PC-9 (cell line): Measurements from ENCODE around the gene TMEM242. TPM values are rescaled to one million over a fixed set of nuclear protein-coding genes. Genes with fewer than 3 reads are reported as not detected.

Experiments
- BruUV-seq: library from RNA; stranded (reverse); fragments of 400-500 nt; replicated peaks from 2 replicates; lab custom pipeline; 2021; lab: Mats Ljungman, UMichigan
- CTCF ChIA-PET: fragments of 300-600 bp; sonication (Branson Sonifier 250); formaldehyde crosslinking; loops from one replicate; lab custom pipeline; 2022; ENCODE audit warnings: antibody characterized with exemption; lab: Charles Lee
- POLR2A ChIA-PET: fragments of 300-600 bp; sonication (Branson Sonifier 250); formaldehyde crosslinking; loops from one replicate; lab custom pipeline; 2022; ENCODE audit warnings: antibody characterized with exemption; ENCODE audit not compliant: unreplicated experiment; lab: Charles Lee
- DNase-seq, 2 experiments: peaks; one replicate each; pipeline versions ENCODE4 v3.0.0 to v3.0.0-alpha.2; 2015 to 2022; ENCODE audit warnings: mixed read lengths in 1 of 2
- H2AFZ ChIP-seq: fragments of 200-600 bp; sonication (generic); 2 replicates; pipeline ENCODE4 v1.8.1; 2017; ENCODE audit warnings: antibody characterized with exemption
- H3F3A ChIP-seq: fragments of 200-600 bp; sonication (generic); 2 replicates; pipeline ENCODE4 v1.8.1; 2017; ENCODE audit warnings: antibody characterized with exemption, mild to moderate bottlenecking, low read depth; ENCODE audit not compliant: insufficient read depth
- H3K27ac ChIP-seq: fragments of 200-600 bp; sonication (generic); 2 replicates; pipeline ENCODE4 v1.6.1; 2016; ENCODE audit warnings: mixed run types
- H3K27me3 ChIP-seq: fragments of 200-600 bp; sonication (generic); 2 replicates; pipeline ENCODE4 v1.6.1; 2016; ENCODE audit warnings: low read depth, mixed run types; ENCODE audit not compliant: insufficient read depth
- H3K36me3 ChIP-seq: fragments of 200-600 bp; sonication (generic); 2 replicates; pipeline ENCODE4 v1.6.1; 2016; ENCODE audit warnings: low read depth, mixed run types
- H3K4me1 ChIP-seq: fragments of 200-600 bp; sonication (generic); replicated peaks from 2 replicates; pipeline ENCODE4 v1.6.1; 2016; ENCODE audit warnings: mixed run types; ENCODE audit not compliant: insufficient read depth
- H3K4me2 ChIP-seq: fragments of 200-600 bp; sonication (generic); 2 replicates; pipeline ENCODE4 v1.6.1; 2017; ENCODE audit warnings: mixed run types
- H3K4me3 ChIP-seq: fragments of 200-600 bp; sonication (generic); 2 replicates; pipeline ENCODE4 v1.6.1; 2016; ENCODE audit warnings: mixed run types
- H3K79me2 ChIP-seq: fragments of 200-600 bp; sonication (generic); 2 replicates; pipeline ENCODE4 v1.6.1; 2017; ENCODE audit warnings: low read depth, mixed run types
- H3K9me2 ChIP-seq: fragments of 200-600 bp; sonication (generic); 2 replicates; pipeline ENCODE4 v1.8.1; 2017; ENCODE audit warnings: mild to moderate bottlenecking; ENCODE audit not compliant: insufficient read depth
- H3K9me3 ChIP-seq: fragments of 200-600 bp; sonication (generic); 2 replicates; pipeline ENCODE4 v1.8.1; 2016; ENCODE audit warnings: low read depth; ENCODE audit not compliant: insufficient read depth
- H4K20me1 ChIP-seq: fragments of 200-600 bp; sonication (generic); 2 replicates; pipeline ENCODE4 v1.8.1; 2017; ENCODE audit not compliant: insufficient read depth
- CTCF ChIP-seq: fragments of 200-600 bp; sonication (generic); conservative IDR thresholded peaks from 2 replicates; pipeline ENCODE4 v1.6.1; 2017; ENCODE audit warnings: mixed run types, antibody characterized with exemption, mild to moderate bottlenecking, moderate library complexity
- EZH2 ChIP-seq: fragments of 200-600 bp; sonication (generic); IDR thresholded peaks from 2 replicates; pipeline ENCODE4 v1.8.0; 2017; ENCODE audit warnings: antibody characterized with exemption, low read depth
- intact Hi-C: fragments of 100-400 bp; cut with micrococcal nuclease; formaldehyde crosslinking; loops from one replicate; pipeline ENCODE4 v1.10.0; 2022; ENCODE audit not compliant: unreplicated experiment
- total RNA-seq: library from RNA; stranded (reverse); gene quantifications from 2 replicates; pipeline ENCODE4 v1.2.3, GENCODE V29; 2021

Gene TMEM242
- total RNA-seq, 1 experiment from 2014 or later, result 8.1 TPM

GRCh38 chr6:157271441-157271840 is 51.9 kb downstream of the TMEM242 start:
- H3K9me3 ChIP-seq, result no peaks in the 10 kb centered on the region
- no TSS peak for BruUV-seq
- DNase-seq, result no peak
- H3K27me3 ChIP-seq, result no peaks in the 10 kb centered on the region
- H3K4me2 ChIP-seq, result no peak overlapping the region
- H3K36me3 ChIP-seq, result no peaks in the 10 kb centered on the region
- H3K79me2 ChIP-seq, result no peaks in the 10 kb centered on the region
- no peaks in the 10 kb centered on the region for H3F3A ChIP-seq
- no peak overlapping the region for H3K4me3 ChIP-seq
- no peak overlapping the region for H3K27ac ChIP-seq
- H3K9me2 ChIP-seq, result no peaks in the 10 kb centered on the region
- H3K4me1 ChIP-seq, result no peaks in the 10 kb centered on the region
- intact Hi-C loops, result loop anchor here (10.0 kb wide), 3 partner anchors 77 to 707 kb away; no protein-coding TSS in a partner anchor
- CTCF ChIA-PET, result no interaction called here
- TF ChIP-seq EZH2 (no peak), CTCF (no peak)
- POLR2A ChIA-PET, result no interaction called here
- no peak overlapping the region for H2AFZ ChIP-seq
- no peaks in the 10 kb centered on the region for H4K20me1 ChIP-seq

- TF ChIP-seq CTCF, result no peak
- no peak for TF ChIP-seq EZH2
- intact Hi-C loops, result loop anchor here (10.0 kb wide), 3 partner anchors 76 to 706 kb away; no protein-coding TSS in a partner anchor
- Histone ChIP-seq H3K4me1 (no peaks in the 10 kb centered on the region), H3K4me3 (no peak overlapping the region), H3K27ac (no peak overlapping the region), H3K9me2 (no peaks in the 10 kb centered on the region), H3K4me2 (no peak overlapping the region), H3F3A (no peaks in the 10 kb centered on the region), H3K9me3 (no peaks in the 10 kb centered on the region), H4K20me1 (no peaks in the 10 kb centered on the region), H3K27me3 (no peaks in the 10 kb centered on the region), H3K79me2 (no peaks in the 10 kb centered on the region), H2AFZ (no peak overlapping the region), H3K36me3 (no peaks in the 10 kb centered on the region)
- DNase-seq, result no peak
- no TSS peak for BruUV-seq
- POLR2A ChIA-PET, result no interaction called here
- CTCF ChIA-PET, result no interaction called here
Measured at GRCh38 chr6:157270916-157271315, 52.4 kb downstream of the TMEM242 start.

DNA sequence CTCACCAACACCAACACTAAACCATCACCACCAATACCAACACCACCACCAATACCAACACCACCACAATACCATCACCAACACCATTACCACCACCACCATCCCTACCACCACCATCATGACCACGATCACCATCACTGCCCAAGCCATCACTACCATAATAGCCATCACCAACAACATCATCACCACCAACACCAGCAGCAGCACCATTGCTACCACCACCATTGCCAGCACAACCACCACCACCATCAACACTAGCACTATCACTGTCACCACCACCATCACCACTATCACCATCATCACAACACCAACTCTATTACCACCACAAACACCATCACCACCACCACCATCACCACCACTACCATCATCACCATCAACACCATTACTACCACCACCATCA is 53.0 kb downstream of the TMEM242 start:
- H3K79me2 ChIP-seq, result no peaks in the 10 kb centered on the region
- no peak overlapping the region for H3K4me2 ChIP-seq
- POLR2A ChIA-PET, result no interaction called here
- H3K27me3 ChIP-seq, result no peaks in the 10 kb centered on the region
- no peaks in the 10 kb centered on the region for H3F3A ChIP-seq
- no peaks in the 10 kb centered on the region for H3K9me3 ChIP-seq
- no peak for DNase-seq
- H3K27ac ChIP-seq, result no peak overlapping the region
- no peak overlapping the region for H2AFZ ChIP-seq
- no peaks in the 10 kb centered on the region for H4K20me1 ChIP-seq
- CTCF ChIA-PET, result no interaction called here
- BruUV-seq, result no TSS peak
- intact Hi-C loops, result loop anchor here (10.0 kb wide), 3 partner anchors 76 to 706 kb away; no protein-coding TSS in a partner anchor
- no peaks in the 10 kb centered on the region for H3K36me3 ChIP-seq
- H3K4me1 ChIP-seq, result no peaks in the 10 kb centered on the region
- TF ChIP-seq CTCF (no peak), EZH2 (no peak)
- H3K4me3 ChIP-seq, result no peak overlapping the region
- H3K9me2 ChIP-seq, result no peaks in the 10 kb centered on the region
